DMS114 treated with DMSO at 0.1 percent for 48 hours (cell line): ENCODE results near the gene WBP11.

Experiments
- DNase-seq: peaks from one replicate; lab custom pipeline; 2025; ENCODE audit not compliant: unreplicated experiment; lab: John Stamatoyannopoulos, UW

The WBP11 gene

GRCh38 chr12:14825256-14825655, 22.0 kb upstream of the WBP11 start:
- no peak for DNase-seq

GRCh38 chr12:14824012-14824634, 20.8 kb upstream of the WBP11 start:
- no peak for DNase-seq

- DNase-seq, result no peak
Measured at GRCh38 chr12:14814014-14814413, 10.7 kb upstream of the WBP11 start, which contains the start of gene SMCO3. SMCO3 (minus strand) TSS chr12:14814182; CDS start chr12:14806680, 7,502 bp downstream.

- DNase-seq, result no peak
Measured at GRCh38 chr12:14811486-14811885, 8.2 kb upstream of the WBP11 start.

GRCh38 chr12:14810953-14811483, 7.7 kb upstream of the WBP11 start:
- no peak for DNase-seq

GRCh38 chr12:14810167-14810952, 7.1 kb upstream of the WBP11 start:
- no peak for DNase-seq

GRCh38 chr12:14803830-14804160, 517 bp upstream of the WBP11 start:
- DNase-seq, result no peak

- no peak for DNase-seq
Measured at GRCh38 chr12:14802721-14803010, 612 bp downstream of the WBP11 start.

GRCh38 chr12:14802247-14802646, 1.0 kb downstream of the WBP11 start:
- DNase-seq, result no peak

GRCh38 chr12:14795028-14795448, 8.2 kb downstream of the WBP11 start:
- DNase-seq, result no peak

GRCh38 chr12:14785568-14785967, 17.7 kb downstream of the WBP11 start:
- DNase-seq, result no peak

- DNase-seq, result no peak
Measured at GRCh38 chr12:14784471-14784870, 18.8 kb downstream of the WBP11 start.

GRCh38 chr12:14782756-14783155, 20.5 kb downstream of the WBP11 start:
- no peak for DNase-seq

GRCh38 chr12:14781563-14781962, 21.7 kb downstream of the WBP11 start:
- no peak for DNase-seq

GRCh38 chr12:14780859-14781258, 22.4 kb downstream of the WBP11 start:
- no peak for DNase-seq

GRCh38 chr12:14779834-14780233, 23.4 kb downstream of the WBP11 start:
- DNase-seq, result no peak

GRCh38 chr12:14777271-14777670, 26.0 kb downstream of the WBP11 start:
- DNase-seq, result no peak

- DNase-seq, result no peak
Measured at GRCh38 chr12:14776236-14776961, 26.9 kb downstream of the WBP11 start.

GRCh38 chr12:14775636-14775980, 27.7 kb downstream of the WBP11 start:
- DNase-seq, result no peak

- DNase-seq, result no peak
Measured at GRCh38 chr12:14774906-14775635, 28.2 kb downstream of the WBP11 start.
